PC-3 (cell line): Measurements from ENCODE around the gene MB. TPM values are rescaled to one million over a fixed set of nuclear protein-coding genes. Genes with fewer than 3 reads are reported as not detected.

Source experiments
- ATAC-seq: fragments of 200-7000 bp; cut with Tn5 transposase; 2 replicates; pipeline ENCODE4 v1.9.1; 2020; ENCODE audit warnings: mild to moderate bottlenecking, moderate library complexity
- BruUV-seq: library from RNA; stranded (reverse); fragments of 400-500 nt; replicated peaks from 2 replicates; lab custom pipeline; 2021; lab: Mats Ljungman, UMichigan
- CTCF ChIA-PET: fragments of 300-600 bp; sonication (Branson Sonifier 250); formaldehyde crosslinking; loops from one replicate; lab custom pipeline; 2022; ENCODE audit warnings: antibody characterized with exemption; lab: Charles Lee
- POLR2A ChIA-PET: fragments of 300-600 bp; sonication (Branson Sonifier 250); formaldehyde crosslinking; loops from one replicate; lab custom pipeline; 2022; ENCODE audit warnings: antibody characterized with exemption; ENCODE audit not compliant: unreplicated experiment; lab: Charles Lee
- DNase-seq: peaks from one replicate; pipeline ENCODE4 v3.0.0-alpha.2; 2015
- H2AFZ ChIP-seq: fragments of 300-600 bp; sonication (generic); 2 replicates; pipeline ENCODE4 v1.6.0; 2016; ENCODE audit warnings: antibody characterized with exemption, low read length
- H3F3A ChIP-seq: fragments of 300-600 bp; sonication (generic); one replicate; pipeline ENCODE4 v1.6.0; 2017; ENCODE audit warnings: antibody characterized with exemption, low read length, control low read depth, mild to moderate bottlenecking; ENCODE audit not compliant: unreplicated experiment
- H3K27ac ChIP-seq: fragments of 300-600 bp; sonication (generic); 2 replicates; pipeline ENCODE4 v1.5.1; 2016; ENCODE audit warnings: mild to moderate bottlenecking, low read length
- H3K27me3 ChIP-seq: fragments of 300-600 bp; sonication (generic); 2 replicates; pipeline ENCODE4 v1.6.1; 2016; ENCODE audit warnings: low read length, mixed read lengths
- H3K36me3 ChIP-seq: fragments of 300-600 bp; sonication (generic); 2 replicates; pipeline ENCODE4 v1.6.1; 2016; ENCODE audit warnings: low read depth, mixed run types, low read length, mixed read lengths
- H3K4me1 ChIP-seq: fragments of 300-600 bp; sonication (generic); 2 replicates; pipeline ENCODE4 v1.5.1; 2016; ENCODE audit warnings: low read length; ENCODE audit not compliant: insufficient read depth
- H3K4me2 ChIP-seq: fragments of 300-600 bp; sonication (generic); 2 replicates; pipeline ENCODE4 v1.6.0; 2016; ENCODE audit warnings: low read length
- H3K4me3 ChIP-seq: fragments of 300-600 bp; sonication (generic); 2 replicates; pipeline ENCODE4 v1.5.1; 2016; ENCODE audit warnings: mild to moderate bottlenecking, low read length, mixed read lengths
- H3K79me2 ChIP-seq: fragments of 300-600 bp; sonication (generic); 2 replicates; pipeline ENCODE4 v1.6.1; 2017; ENCODE audit warnings: low read length, mixed read lengths
- H3K9ac ChIP-seq: fragments of 300-600 bp; sonication (generic); 2 replicates; pipeline ENCODE4 v1.6.0; 2016; ENCODE audit warnings: mild to moderate bottlenecking, low read length
- H3K9me2 ChIP-seq: fragments of 300-600 bp; sonication (generic); replicated peaks from 2 replicates; pipeline ENCODE4 v1.6.1; 2016; ENCODE audit warnings: mixed run types, low read length, mixed read lengths
- H3K9me3 ChIP-seq: fragments of 300-600 bp; sonication (generic); 2 replicates; pipeline ENCODE4 v1.6.1; 2016; ENCODE audit warnings: low read length, mixed read lengths
- H4K20me1 ChIP-seq: fragments of 300-600 bp; sonication (generic); 2 replicates; pipeline ENCODE4 v1.6.1; 2016; ENCODE audit warnings: low read length, mixed read lengths
- CTCF ChIP-seq: fragments of 300-600 bp; sonication (generic); conservative IDR thresholded peaks from 2 replicates; pipeline ENCODE4 v1.5.1; 2017; ENCODE audit warnings: antibody characterized with exemption, low read depth, mild to moderate bottlenecking, low read length
- EZH2 ChIP-seq: fragments of 300-600 bp; sonication (generic); IDR thresholded peaks from one replicate; pipeline ENCODE4 v1.6.1; 2017; ENCODE audit warnings: antibody characterized with exemption, mild to moderate bottlenecking, low read length; ENCODE audit not compliant: unreplicated experiment
- EZH2phosphoT487 ChIP-seq: fragments of 300-600 bp; sonication (generic); IDR thresholded peaks from 2 replicates; pipeline ENCODE4 v1.6.1; 2018; ENCODE audit warnings: mild to moderate bottlenecking, antibody characterized with exemption, low read length, borderline replicate concordance
- intact Hi-C: fragments of 100-400 bp; cut with micrococcal nuclease; formaldehyde crosslinking; loops from 2 replicates; pipeline ENCODE4 v1.9.0; 2023
- total RNA-seq: library from RNA; depleted of rRNA; stranded (reverse); fragments of >200 nt; gene quantifications from 2 replicates; pipeline ENCODE4 v1.2.3, GENCODE V29; 2014

MB gene
- total RNA-seq, 1 experiment from 2014 or later: 14.6 TPM

DNA sequence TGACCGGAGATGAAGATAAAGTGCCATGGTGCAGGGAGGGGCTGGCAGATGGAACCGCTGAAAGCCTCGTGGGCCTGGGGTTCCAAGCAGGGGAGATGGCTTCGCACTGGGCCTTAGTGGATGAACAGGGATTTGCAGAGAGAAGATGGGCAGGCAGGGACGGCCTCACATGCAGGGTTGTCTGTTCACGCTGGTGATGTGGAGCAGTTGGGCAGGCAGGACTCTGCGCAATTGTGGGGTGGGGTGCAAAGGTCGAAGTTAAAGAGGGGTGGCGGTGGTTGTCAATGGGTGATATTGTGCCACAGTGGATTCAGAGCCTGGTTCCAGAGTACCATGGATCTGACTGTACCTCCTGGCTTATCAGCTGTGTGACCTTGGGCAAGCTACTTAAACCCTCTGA lies 7.9 kb downstream of the MB start:
- no peak overlapping the region for H3K4me2 ChIP-seq
- TF ChIP-seq EZH2 (no peak), EZH2phosphoT487 (no peak), CTCF (no peak)
- intact Hi-C loops: no loop called here
- H3K36me3 ChIP-seq: no peaks in the 10 kb centered on the region
- no TSS peak for BruUV-seq
- no peak overlapping the region for H2AFZ ChIP-seq
- POLR2A ChIA-PET: no interaction called here
- no peaks in the 10 kb centered on the region for H3F3A ChIP-seq
- no peak for ATAC-seq
- no peak for DNase-seq
- CTCF ChIA-PET: no interaction called here
- H4K20me1 ChIP-seq: no peaks in the 10 kb centered on the region
- H3K9ac ChIP-seq: no peak overlapping the region
- no peaks in the 10 kb centered on the region for H3K9me2 ChIP-seq
- H3K79me2 ChIP-seq: no peaks in the 10 kb centered on the region
- H3K27me3 ChIP-seq: no peaks in the 10 kb centered on the region
- H3K4me1 ChIP-seq: peaks cover 30% of the 10 kb centered on the region
- H3K4me3 ChIP-seq: no peak overlapping the region
- H3K9me3 ChIP-seq: no peaks in the 10 kb centered on the region
- no peak overlapping the region for H3K27ac ChIP-seq

GRCh38 chr22:35608088-35608487 lies 9.0 kb downstream of the MB start:
- no peaks in the 10 kb centered on the region for H3K27me3 ChIP-seq
- no peak overlapping the region for H3K9ac ChIP-seq
- ChIA-PET POLR2A (no interaction called here), CTCF (no interaction called here)
- no peak overlapping the region for H3K27ac ChIP-seq
- no peak overlapping the region for H2AFZ ChIP-seq
- no TSS peak for BruUV-seq
- ATAC-seq (no peak), DNase-seq (no peak)
- H3K9me3 ChIP-seq: no peaks in the 10 kb centered on the region
- H3F3A ChIP-seq: no peaks in the 10 kb centered on the region
- H3K4me2 ChIP-seq: no peak overlapping the region
- H3K4me1 ChIP-seq: peaks cover 34% of the 10 kb centered on the region
- no peaks in the 10 kb centered on the region for H3K36me3 ChIP-seq
- TF ChIP-seq EZH2phosphoT487: no peak
- TF ChIP-seq EZH2: no peak
- TF ChIP-seq CTCF: no peak
- no peaks in the 10 kb centered on the region for H3K79me2 ChIP-seq
- H4K20me1 ChIP-seq: no peaks in the 10 kb centered on the region
- H3K4me3 ChIP-seq: no peak overlapping the region
- no peaks in the 10 kb centered on the region for H3K9me2 ChIP-seq
- intact Hi-C loops: no loop called here

DNA sequence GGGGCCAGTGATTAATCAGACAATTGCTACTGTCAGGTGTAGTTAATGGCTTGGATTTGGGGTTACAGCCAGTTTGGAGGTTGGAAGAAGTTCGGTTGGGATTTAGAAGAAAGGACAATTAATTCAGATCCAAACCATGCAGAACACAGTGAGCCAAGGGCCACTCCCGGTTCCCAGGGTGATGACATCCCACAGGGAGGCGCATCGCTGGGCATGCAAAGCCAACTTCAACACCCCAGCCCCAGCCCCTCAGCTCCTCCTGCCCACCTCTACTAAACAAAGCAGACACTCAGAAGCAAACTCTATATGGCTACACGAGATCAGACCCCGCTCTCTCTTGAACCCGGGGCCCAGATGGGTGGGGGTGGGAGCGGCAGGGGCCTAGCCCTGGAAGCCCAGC lies 10.2 kb downstream of the MB start:
- Histone ChIP-seq H2AFZ (no peak overlapping the region), H3K9me3 (no peaks in the 10 kb centered on the region), H3K4me3 (no peak overlapping the region), H3K27ac (no peak overlapping the region), H4K20me1 (no peaks in the 10 kb centered on the region), H3K9ac (no peak overlapping the region), H3K36me3 (no peaks in the 10 kb centered on the region), H3F3A (no peaks in the 10 kb centered on the region), H3K79me2 (no peaks in the 10 kb centered on the region), H3K4me1 (peaks cover 45% of the 10 kb centered on the region), H3K27me3 (no peaks in the 10 kb centered on the region), H3K4me2 (no peak overlapping the region), H3K9me2 (no peaks in the 10 kb centered on the region)
- CTCF ChIA-PET: no interaction called here
- DNase-seq (no peak), ATAC-seq (no peak)
- POLR2A ChIA-PET: no interaction called here
- intact Hi-C loops: no loop called here
- no TSS peak for BruUV-seq
- TF ChIP-seq CTCF (no peak), EZH2 (no peak), EZH2phosphoT487 (no peak)
